Testis (tissue), 3 donors: Measurements from ENCODE around the gene CXorf49. TPM values are rescaled to one million over a fixed set of nuclear protein-coding genes. Genes with fewer than 3 reads are reported as not detected.
"Not testable (repeated sequence)": the region's sequence is repeated elsewhere in the genome, so short reads cannot be mapped to it uniquely, and the experiment has no call there.

Experiments used
- DNase-seq: peaks from one replicate; pipeline ENCODE4 v3.0.0-alpha.2; 2019
- H3K27ac ChIP-seq, 2 donors: fragments of 200-600 bp; sonication (generic); one replicate each; pipeline ENCODE4 v1.5.1; 2019
- H3K27me3 ChIP-seq: fragments of 200-600 bp; sonication (generic); one replicate; pipeline ENCODE4 v1.5.1; 2019
- H3K36me3 ChIP-seq: fragments of 200-600 bp; sonication (generic); one replicate; pipeline ENCODE4 v1.5.1; 2017; ENCODE audit warnings: low read depth; ENCODE audit errors: missing control alignments
- H3K4me1 ChIP-seq: fragments of 200-600 bp; sonication (generic); one replicate; pipeline ENCODE4 v1.5.1; 2019
- H3K4me3 ChIP-seq, 2 donors: fragments of 200-600 bp; sonication (generic); one replicate each; pipeline ENCODE4 v1.5.1; 2017 to 2019
- H3K9me3 ChIP-seq: fragments of 200-600 bp; sonication (generic); one replicate; pipeline ENCODE4 v1.5.1; 2017
- POLR2A ChIP-seq: fragments of 450-650 bp; IDR thresholded peaks from one replicate; pipeline ENCODE4 v1.6.1; 2017; ENCODE audit warnings: antibody characterized with exemption, mild to moderate bottlenecking, moderate library complexity
- WGBS, 2 donors: methylation state at CpG; one replicate each; pipeline ENCODE4 v1.1.5; 2018; 5-methylcytosine and 5-hydroxymethylcytosine counted together
- intact Hi-C: fragments of 100-400 bp; cut with DNase I; formaldehyde crosslinking; loops from one replicate; pipeline ENCODE4 v1.15.1; 2023; ENCODE audit warnings: low total_unique reads
- polyA plus RNA-seq: library from polyadenylated mRNA; stranded (reverse); fragments of 350-450 nt; fragmentation: Illumina TruSeq; extraction: RNeasy Lipid Tissue Mini Kit (QIAGEN cat#74804); gene quantifications from one replicate; pipeline ENCODE4 v1.2.3, GENCODE V29; 2014; ENCODE audit warnings: low read depth, low replicate concordance; ENCODE audit not compliant: insufficient read depth
- total RNA-seq, 2 donors: library from RNA; depleted of rRNA; stranded (reverse); fragments of >200 nt; gene quantifications; one replicate each; pipeline ENCODE4 v1.2.3, GENCODE V29; 2016
- TF ChIP-seq, protein P1 (sequence below), 3 experiments: fragments of 450-650 bp in 2 of 3; fragments of 200-600 bp in 1 of 3; sonication (generic) in 1 of 3; IDR thresholded peaks; one replicate each; pipeline ENCODE4 v1.5.1; 2016 to 2019; ENCODE audit warnings: antibody characterized with exemption in 3 of 3, mild to moderate bottlenecking in 2 of 3, moderate library complexity in 1 of 3

The CXorf49 gene
- total and polyA plus RNA-seq, 3 donors from 2014 or later: 6.0 to 19.1 (median 6.9) TPM

DNA sequence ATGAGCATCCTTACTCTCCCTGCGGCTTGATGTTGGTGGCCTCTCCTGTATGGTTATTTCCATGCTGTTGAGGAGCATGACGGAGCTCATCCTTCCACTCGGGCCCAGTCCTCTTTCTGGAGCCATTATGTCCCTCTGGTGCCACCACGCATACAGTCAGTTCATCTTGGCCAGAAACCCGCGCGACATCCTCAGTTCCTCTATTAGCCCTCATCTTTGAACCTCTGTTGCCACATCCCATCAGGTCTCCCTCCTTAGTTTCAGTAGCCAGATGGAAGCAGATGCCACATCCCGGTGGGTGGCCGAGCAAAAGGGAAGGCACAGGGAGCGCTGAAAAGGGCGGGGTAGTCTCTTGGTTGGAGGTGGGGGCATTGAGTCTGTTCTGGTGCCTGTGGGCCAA lies 46.1 kb downstream of the CXorf49 start:
- Histone ChIP-seq H3K36me3 (no peaks in the 10 kb centered on the region), H3K9me3 (no peaks in the 10 kb centered on the region), H3K4me3 (no peak overlapping the region), H3K27ac (no peak overlapping the region), H3K27me3 (no peaks in the 10 kb centered on the region), H3K4me1 (no peaks in the 10 kb centered on the region)
- TF ChIP-seq POLR2A: no peak
- TF ChIP-seq, protein P1, sequence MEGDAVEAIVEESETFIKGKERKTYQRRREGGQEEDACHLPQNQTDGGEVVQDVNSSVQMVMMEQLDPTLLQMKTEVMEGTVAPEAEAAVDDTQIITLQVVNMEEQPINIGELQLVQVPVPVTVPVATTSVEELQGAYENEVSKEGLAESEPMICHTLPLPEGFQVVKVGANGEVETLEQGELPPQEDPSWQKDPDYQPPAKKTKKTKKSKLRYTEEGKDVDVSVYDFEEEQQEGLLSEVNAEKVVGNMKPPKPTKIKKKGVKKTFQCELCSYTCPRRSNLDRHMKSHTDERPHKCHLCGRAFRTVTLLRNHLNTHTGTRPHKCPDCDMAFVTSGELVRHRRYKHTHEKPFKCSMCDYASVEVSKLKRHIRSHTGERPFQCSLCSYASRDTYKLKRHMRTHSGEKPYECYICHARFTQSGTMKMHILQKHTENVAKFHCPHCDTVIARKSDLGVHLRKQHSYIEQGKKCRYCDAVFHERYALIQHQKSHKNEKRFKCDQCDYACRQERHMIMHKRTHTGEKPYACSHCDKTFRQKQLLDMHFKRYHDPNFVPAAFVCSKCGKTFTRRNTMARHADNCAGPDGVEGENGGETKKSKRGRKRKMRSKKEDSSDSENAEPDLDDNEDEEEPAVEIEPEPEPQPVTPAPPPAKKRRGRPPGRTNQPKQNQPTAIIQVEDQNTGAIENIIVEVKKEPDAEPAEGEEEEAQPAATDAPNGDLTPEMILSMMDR (IDR thresholded peaks at IDR 0.05): no peak
- intact Hi-C loops: no loop called here
- DNase-seq: no peak
- WGBS, 2 donors: 79 to 95% methylated on average over 8 to 10 of the region's 11 CpGs

DNA sequence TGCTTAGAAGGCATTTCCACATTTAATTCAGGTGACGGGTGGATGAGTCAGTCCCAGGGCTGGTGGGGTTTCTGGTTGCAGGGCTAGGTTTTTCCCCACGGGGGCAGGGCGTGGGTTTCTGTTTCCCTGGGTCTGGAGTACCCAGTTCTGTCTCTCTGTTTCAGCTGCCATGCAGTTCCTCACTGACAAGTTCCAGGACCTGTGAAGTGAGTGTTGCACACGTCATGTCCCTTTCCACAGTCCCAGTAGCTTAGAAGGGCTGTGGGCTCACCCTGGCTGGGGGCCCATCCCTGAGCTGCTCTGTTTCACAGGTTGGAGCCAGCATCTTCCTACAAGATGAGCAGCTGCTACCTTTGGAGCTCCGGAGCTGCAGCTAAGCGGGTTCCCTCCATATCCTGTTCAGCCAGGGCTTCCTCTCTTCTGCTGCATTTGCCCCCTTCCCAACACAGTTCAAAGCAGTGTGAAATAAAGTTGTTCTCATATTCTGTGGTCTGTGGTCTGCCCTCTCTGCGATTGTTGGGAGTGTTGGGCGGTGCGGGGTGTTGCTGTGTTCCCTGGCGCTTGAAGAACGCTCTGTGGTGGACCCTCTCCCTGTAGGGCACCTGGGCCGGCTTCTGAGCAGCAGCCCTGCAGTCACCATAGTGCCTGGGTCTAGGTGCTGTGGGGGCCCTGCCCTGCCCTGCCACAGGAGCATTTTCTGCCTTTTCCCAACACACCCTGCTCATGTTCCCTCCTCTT lies 46.9 kb downstream of the CXorf49 start:
- WGBS, 2 donors: 81 to 100% methylated on average over 4 to 9 of the region's 12 CpGs

DNA sequence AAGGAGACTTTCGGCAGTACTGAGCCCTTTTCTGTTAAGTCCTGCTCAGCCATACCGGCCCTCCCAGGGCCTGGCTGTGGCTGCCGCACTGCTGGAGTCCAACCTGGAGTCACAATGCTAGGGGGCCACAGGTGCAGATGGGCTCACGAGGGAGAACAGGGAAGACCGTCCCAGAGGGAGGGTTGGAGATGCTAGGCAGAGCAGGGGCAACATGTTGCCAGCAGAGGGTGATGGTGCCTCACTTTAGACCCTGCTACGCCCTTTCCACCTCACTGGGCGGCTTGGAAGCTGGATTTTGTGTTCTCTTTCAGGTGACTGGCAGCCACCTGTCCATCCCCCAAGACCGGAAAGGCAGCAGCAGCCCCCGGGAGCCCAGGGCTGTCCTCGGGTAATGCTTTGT lies 48.1 kb downstream of the CXorf49 start:
- peak; percentile 18 for DNase-seq
- 54% methylated on average over 7 of the region's 10 CpGs; no CpG with 5 or more reads in 1 of the 2 donors for WGBS, 2 donors

More for the DNA sequence above, 46.9 kb downstream of the CXorf49 start:
- no peak overlapping the region for H3K4me3 ChIP-seq
- no peak for TF ChIP-seq POLR2A
- TF ChIP-seq, protein P1 (IDR thresholded peaks at IDR 0.05): no peak
- H3K27me3 ChIP-seq: no peaks in the 10 kb centered on the region
- no peaks in the 10 kb centered on the region for H3K36me3 ChIP-seq
- no peak for DNase-seq
- intact Hi-C loops: no loop called here
- H3K27ac ChIP-seq: no peak overlapping the region
- no peaks in the 10 kb centered on the region for H3K9me3 ChIP-seq
- H3K4me1 ChIP-seq: no peaks in the 10 kb centered on the region

DNA sequence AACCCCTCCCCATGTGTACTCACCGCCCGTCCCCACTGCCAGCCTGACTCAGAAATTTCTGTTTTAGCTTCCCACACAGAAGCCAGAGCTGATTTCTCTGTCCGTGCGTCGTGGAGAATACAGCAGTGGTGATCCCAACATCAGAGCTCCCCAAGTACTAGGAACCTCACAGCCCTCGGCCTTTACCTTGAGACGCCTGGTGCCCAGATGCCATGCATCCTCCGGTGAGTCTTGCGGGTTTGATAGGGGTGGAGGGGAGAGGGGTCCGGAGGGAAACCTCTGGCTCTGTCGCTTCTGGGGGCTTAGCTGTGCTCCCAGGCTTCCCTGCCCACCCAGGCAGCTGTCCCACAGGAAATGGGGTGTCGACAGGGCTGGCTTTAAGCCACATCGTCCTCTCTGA lies 48.6 kb downstream of the CXorf49 start:
- H3K4me3 ChIP-seq: no peak overlapping the region
- H3K4me1 ChIP-seq: no peaks in the 10 kb centered on the region
- no peaks in the 10 kb centered on the region for H3K27me3 ChIP-seq
- intact Hi-C loops: no loop called here
- no peaks in the 10 kb centered on the region for H3K36me3 ChIP-seq
- no peak overlapping the region for H3K27ac ChIP-seq
- DNase-seq: no peak
- H3K9me3 ChIP-seq: no peaks in the 10 kb centered on the region
- WGBS, 2 donors: 53 to 63% methylated on average over 6 to 8 of the region's 13 CpGs
- TF ChIP-seq POLR2A: no peak
- TF ChIP-seq, protein P1 (IDR thresholded peaks at IDR 0.05): no peak

More for the DNA sequence above, 48.1 kb downstream of the CXorf49 start:
- H3K4me1 ChIP-seq, H3K4me3 ChIP-seq, H3K36me3 ChIP-seq, H3K27ac ChIP-seq, H3K9me3 ChIP-seq, H3K27me3 ChIP-seq, intact Hi-C loops: not testable (repeated sequence)

DNA sequence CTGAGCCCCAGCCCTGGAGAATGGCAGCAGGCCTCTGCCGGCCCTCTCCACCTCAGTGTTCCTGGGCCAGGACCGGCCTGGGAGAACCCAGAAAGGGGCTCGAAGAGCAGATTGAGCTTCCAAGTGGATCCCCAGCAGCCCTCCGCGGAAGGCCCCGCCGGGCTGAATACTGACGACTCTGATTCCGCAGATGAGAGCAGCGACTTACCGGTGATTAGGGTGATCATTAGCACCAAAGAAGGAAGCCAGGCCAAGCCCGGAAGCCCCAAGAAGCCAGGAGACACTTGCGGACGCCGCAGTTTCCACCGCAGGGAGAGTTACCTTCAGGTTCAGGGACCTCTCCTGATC lies 49.9 kb downstream of the CXorf49 start:
- Histone ChIP-seq H3K4me3 (no peak overlapping the region), H3K9me3 (no peaks in the 10 kb centered on the region), H3K27me3 (no peaks in the 10 kb centered on the region), H3K36me3 (no peaks in the 10 kb centered on the region), H3K4me1 (no peaks in the 10 kb centered on the region), H3K27ac (no peak overlapping the region)
- WGBS, 2 donors: 84% methylated on average over 9 of the region's 16 CpGs; no CpG with 5 or more reads in 1 of the 2 donors
- intact Hi-C loops: no loop called here
- TF ChIP-seq, protein P1 (IDR thresholded peaks at IDR 0.05): no peak
- TF ChIP-seq POLR2A: no peak
- DNase-seq: no peak
